Body of pancreas (tissue), 4 donors: ENCODE results near the gene IGF1R. TPM values are rescaled to one million over a fixed set of nuclear protein-coding genes. Genes with fewer than 3 reads are reported as not detected.

Experiments used
- ATAC-seq: fragments of 150-250 bp; one replicate; pipeline ENCODE4 v1.9.1; 2016
- DNase-seq, 4 donors: peaks; one replicate each; pipeline ENCODE4 v3.0.0-alpha.2; 2019
- H3K27ac ChIP-seq, 4 donors: fragments of 200-600 bp; sonication (generic); 1 replicate in 3 of 4; 2 replicates in 1 of 4; pipeline versions ENCODE4 v1.5.1 to v1.6.1; 2016 to 2019; ENCODE audit warnings: mild to moderate bottlenecking in 1 of 4, mixed read lengths in 1 of 4, moderate library complexity in 1 of 4
- H3K27me3 ChIP-seq, 2 donors: fragments of 200-600 bp; sonication (generic); one replicate each; pipeline ENCODE4 v1.6.0; 2016; ENCODE audit warnings: mild to moderate bottlenecking in 1 of 2
- H3K36me3 ChIP-seq, 2 donors: fragments of 200-600 bp; sonication (generic); replicated peaks in 1 of 2; 2 replicates each; pipeline ENCODE4 v1.5.1; 2016; ENCODE audit warnings: low read depth in 2 of 2; ENCODE audit not compliant: insufficient read depth in 1 of 2
- H3K4me1 ChIP-seq: fragments of 200-600 bp; sonication (generic); one replicate; pipeline ENCODE4 v1.6.0; 2016
- H3K4me3 ChIP-seq, 2 donors: fragments of 200-600 bp; sonication (generic); 1 replicate in 1 of 2; 2 replicates in 1 of 2; pipeline ENCODE4 v1.5.1; 2016 to 2019
- H3K9me3 ChIP-seq, 3 donors: fragments of 200-600 bp; sonication (generic); 1 replicate in 2 of 3; 2 replicates in 1 of 3; pipeline ENCODE4 v1.5.1; 2016
- POLR2A ChIP-seq, 3 donors: fragments of 450-650 bp; IDR thresholded peaks; one replicate each; pipeline ENCODE4 v1.6.1; 2016; ENCODE audit warnings: antibody characterized with exemption in 3 of 3, mild to moderate bottlenecking in 2 of 3
- WGBS, 2 donors: methylation state at CpG; one replicate each; pipeline ENCODE4 v1.1.5; 2017; 5-methylcytosine and 5-hydroxymethylcytosine counted together
- intact Hi-C: fragments of 100-400 bp; cut with DNase I; formaldehyde crosslinking; loops from one replicate; pipeline ENCODE4 v1.15.1; 2023
- total RNA-seq, 2 donors: library from RNA; depleted of rRNA; stranded (reverse); fragments of >200 nt; gene quantifications; one replicate each; pipeline ENCODE4 v1.1.0, GENCODE V29; 2016
- TF ChIP-seq, protein P1 (sequence below), 7 experiments: fragments of 450-650 bp in 4 of 7; fragments of 200-600 bp in 3 of 7; sonication (generic) in 3 of 7; IDR thresholded peaks; one replicate each; pipeline ENCODE4 v1.5.1; 2016 to 2019; ENCODE audit warnings: antibody characterized with exemption in 7 of 7

The IGF1R gene
- total RNA-seq, 2 donors from 2014 or later: 34.8 to 55.7 TPM

DNA sequence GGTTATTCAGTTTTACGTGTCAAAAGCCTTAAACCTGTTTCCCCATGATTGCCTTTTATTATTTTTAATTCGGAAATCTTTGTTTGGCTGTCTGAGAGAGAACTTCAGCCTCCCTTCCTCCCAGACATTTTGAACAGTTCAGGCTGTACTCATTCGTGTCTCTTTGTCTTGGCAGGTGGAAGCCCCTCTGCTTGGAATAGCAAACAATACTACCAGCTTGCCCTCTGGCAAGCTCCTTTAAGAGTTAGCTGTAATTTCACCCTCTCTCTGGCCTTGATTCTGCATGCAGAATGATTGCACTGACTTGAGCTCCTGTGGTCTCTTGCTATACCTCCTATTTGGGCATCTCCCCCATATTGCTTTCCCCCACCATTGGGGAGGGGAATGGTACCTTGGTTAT, 11.7 kb downstream of the IGF1R start:
- DNase-seq: no peak
- no peaks in the 10 kb centered on the region for H3K9me3 ChIP-seq
- no peak for ATAC-seq
- H3K4me1 ChIP-seq: peaks cover 42% of the 10 kb centered on the region
- no peak overlapping the region for H3K4me3 ChIP-seq
- no peaks in the 10 kb centered on the region for H3K36me3 ChIP-seq
- no peaks in the 10 kb centered on the region for H3K27me3 ChIP-seq
- intact Hi-C loops: loop anchor here (10.0 kb wide), 1 partner anchor 215 kb away; no protein-coding TSS in a partner anchor
- TF ChIP-seq, protein P1, sequence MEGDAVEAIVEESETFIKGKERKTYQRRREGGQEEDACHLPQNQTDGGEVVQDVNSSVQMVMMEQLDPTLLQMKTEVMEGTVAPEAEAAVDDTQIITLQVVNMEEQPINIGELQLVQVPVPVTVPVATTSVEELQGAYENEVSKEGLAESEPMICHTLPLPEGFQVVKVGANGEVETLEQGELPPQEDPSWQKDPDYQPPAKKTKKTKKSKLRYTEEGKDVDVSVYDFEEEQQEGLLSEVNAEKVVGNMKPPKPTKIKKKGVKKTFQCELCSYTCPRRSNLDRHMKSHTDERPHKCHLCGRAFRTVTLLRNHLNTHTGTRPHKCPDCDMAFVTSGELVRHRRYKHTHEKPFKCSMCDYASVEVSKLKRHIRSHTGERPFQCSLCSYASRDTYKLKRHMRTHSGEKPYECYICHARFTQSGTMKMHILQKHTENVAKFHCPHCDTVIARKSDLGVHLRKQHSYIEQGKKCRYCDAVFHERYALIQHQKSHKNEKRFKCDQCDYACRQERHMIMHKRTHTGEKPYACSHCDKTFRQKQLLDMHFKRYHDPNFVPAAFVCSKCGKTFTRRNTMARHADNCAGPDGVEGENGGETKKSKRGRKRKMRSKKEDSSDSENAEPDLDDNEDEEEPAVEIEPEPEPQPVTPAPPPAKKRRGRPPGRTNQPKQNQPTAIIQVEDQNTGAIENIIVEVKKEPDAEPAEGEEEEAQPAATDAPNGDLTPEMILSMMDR (IDR thresholded peaks at IDR 0.05): no peak
- no peak for TF ChIP-seq POLR2A (IDR thresholded peaks at IDR 0.05)
- WGBS, 2 donors: 44 to 54% methylated on average over 3 of the region's 3 CpGs
- peak overlapping the region in 1 of 4 donors; percentile 7 for H3K27ac ChIP-seq

DNA sequence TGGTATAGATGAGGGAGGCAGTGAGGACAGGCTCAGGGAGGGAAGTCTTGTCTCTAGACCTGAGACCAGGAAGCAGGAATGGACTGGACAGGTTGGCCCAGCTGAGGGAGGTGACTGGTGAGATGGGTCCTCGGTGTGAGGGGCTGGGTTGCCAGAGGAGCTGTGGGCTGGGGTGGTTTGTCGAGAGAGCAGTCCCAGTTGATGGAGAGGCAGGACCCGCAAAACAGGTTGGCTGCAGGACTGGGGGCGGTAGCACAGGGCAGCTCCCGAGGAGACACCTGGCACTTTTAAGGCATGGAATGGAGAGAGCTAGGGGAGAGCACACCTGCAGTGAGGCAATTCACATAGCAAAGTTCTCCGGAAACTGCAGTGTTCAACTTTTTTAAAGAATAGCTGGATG, 14.7 kb downstream of the IGF1R start:
- no peak overlapping the region for H3K27ac ChIP-seq
- no peak overlapping the region for H3K4me3 ChIP-seq
- DNase-seq (no peak), ATAC-seq (no peak)
- H3K4me1 ChIP-seq: peaks cover 48% of the 10 kb centered on the region
- H3K36me3 ChIP-seq: no peaks in the 10 kb centered on the region
- 64 to 66% methylated on average over 6 of the region's 6 CpGs for WGBS, 2 donors
- intact Hi-C loops: loop anchor here (10.0 kb wide), 1 partner anchor 218 kb away; no protein-coding TSS in a partner anchor
- no peaks in the 10 kb centered on the region for H3K27me3 ChIP-seq
- no peak for TF ChIP-seq POLR2A (IDR thresholded peaks at IDR 0.05)
- TF ChIP-seq, protein P1 (IDR thresholded peaks at IDR 0.05): no peak
- no peaks in the 10 kb centered on the region for H3K9me3 ChIP-seq

DNA sequence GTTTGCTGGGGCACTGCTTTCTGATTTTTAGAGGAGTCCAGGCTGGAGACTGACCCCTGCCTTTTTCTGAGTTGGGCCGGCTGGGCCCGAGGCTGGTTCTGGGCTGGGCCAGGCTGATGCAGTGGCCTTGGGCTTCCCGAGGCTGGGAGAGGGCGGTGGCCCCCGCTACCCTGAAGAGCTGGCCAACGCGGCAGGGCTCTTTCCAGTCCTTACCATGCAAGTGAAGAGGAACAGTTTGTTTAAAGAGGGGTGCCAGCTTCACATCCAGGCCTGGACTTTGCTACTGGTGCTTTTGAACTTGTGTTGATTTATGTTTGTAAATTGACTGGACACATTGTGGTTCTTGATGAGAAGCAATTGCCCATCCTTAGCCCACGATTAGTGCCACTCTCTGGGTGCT, 15.3 kb downstream of the IGF1R start:
- DNase-seq: no peak
- H3K4me3 ChIP-seq: no peak overlapping the region
- H3K36me3 ChIP-seq: no peaks in the 10 kb centered on the region
- H3K27me3 ChIP-seq: no peaks in the 10 kb centered on the region
- ATAC-seq: no peak
- TF ChIP-seq POLR2A (IDR thresholded peaks at IDR 0.05): no peak
- TF ChIP-seq, protein P1 (IDR thresholded peaks at IDR 0.05): no peak
- intact Hi-C loops: loop anchor here (10.0 kb wide), 1 partner anchor 219 kb away; no protein-coding TSS in a partner anchor
- no peaks in the 10 kb centered on the region for H3K9me3 ChIP-seq
- WGBS, 2 donors: 54 to 75% methylated on average over 1 to 8 of the region's 8 CpGs
- H3K27ac ChIP-seq: no peak overlapping the region
- H3K4me1 ChIP-seq: peaks cover 54% of the 10 kb centered on the region

DNA sequence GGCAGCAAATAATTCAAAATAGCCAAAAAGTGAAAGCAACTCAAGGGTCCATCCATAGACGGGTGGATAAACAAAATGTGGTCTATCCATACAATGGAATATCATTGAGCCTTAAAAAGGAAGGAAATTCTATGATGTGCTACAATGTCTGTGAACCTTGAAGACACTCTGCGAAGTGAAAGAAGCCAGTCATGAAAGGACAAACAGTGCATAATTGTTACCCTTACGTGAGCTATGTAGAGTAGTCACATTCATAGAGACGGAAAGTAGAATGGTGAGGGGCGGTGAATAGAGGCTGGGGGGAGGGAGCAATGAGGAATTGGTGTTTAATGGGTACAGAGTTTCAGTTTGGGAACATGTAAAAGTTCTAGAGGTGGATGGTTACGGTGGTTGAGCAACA, 18.1 kb downstream of the IGF1R start:
- ATAC-seq (no peak), DNase-seq (no peak)
- no peaks in the 10 kb centered on the region for H3K27me3 ChIP-seq
- no peak for TF ChIP-seq POLR2A (IDR thresholded peaks at IDR 0.05)
- TF ChIP-seq, protein P1 (IDR thresholded peaks at IDR 0.05): no peak
- WGBS, 2 donors: 90 to 96% methylated on average over 6 of the region's 6 CpGs
- H3K9me3 ChIP-seq: no peaks in the 10 kb centered on the region
- H3K36me3 ChIP-seq: no peaks in the 10 kb centered on the region
- no peak overlapping the region for H3K27ac ChIP-seq
- peaks cover 57% of the 10 kb centered on the region for H3K4me1 ChIP-seq
- intact Hi-C loops: loop anchor here (10.0 kb wide), 1 partner anchor 222 kb away; no protein-coding TSS in a partner anchor
- no peak overlapping the region for H3K4me3 ChIP-seq

DNA sequence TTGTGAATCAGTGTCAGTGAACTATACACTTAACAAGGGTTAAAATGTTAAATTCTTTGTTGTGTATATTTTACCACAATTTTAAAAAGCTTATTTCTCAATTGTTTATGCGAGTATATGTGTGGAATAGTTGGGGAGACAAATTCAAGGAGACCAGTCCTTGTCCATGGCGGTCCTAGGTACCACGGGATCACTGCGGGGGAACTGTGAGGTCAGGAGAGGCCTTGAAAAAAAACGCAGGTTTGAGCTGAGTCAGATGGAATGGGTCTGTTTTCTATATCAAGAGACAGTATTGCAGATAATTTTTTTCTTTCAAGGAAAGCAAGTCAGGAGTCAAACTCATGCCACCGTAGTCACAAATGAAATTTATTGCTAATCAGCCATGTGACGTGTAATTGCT, 18.5 kb downstream of the IGF1R start:
- Histone ChIP-seq H3K4me1 (peaks cover 61% of the 10 kb centered on the region), H3K9me3 (no peaks in the 10 kb centered on the region), H3K27me3 (no peaks in the 10 kb centered on the region), H3K27ac (no peak overlapping the region), H3K36me3 (no peaks in the 10 kb centered on the region), H3K4me3 (no peak overlapping the region)
- TF ChIP-seq, protein P1 (IDR thresholded peaks at IDR 0.05): no peak
- TF ChIP-seq POLR2A (IDR thresholded peaks at IDR 0.05): no peak
- no peak for ATAC-seq
- no peak for DNase-seq
- intact Hi-C loops: loop anchor here (10.0 kb wide), 1 partner anchor 222 kb away; no protein-coding TSS in a partner anchor
- WGBS, 2 donors: 72 to 73% methylated on average over 7 of the region's 7 CpGs
